Left ventricle myocardium superior (tissue), 1 donor: ENCODE measurements around the gene DNAJC8. TPM values are rescaled to one million over a fixed set of nuclear protein-coding genes. Genes with fewer than 3 reads are reported as not detected.

Experiments
- ATAC-seq: fragments of 200-7000 bp; cut with Tn5 transposase; one replicate; pipeline ENCODE4 v1.9.1; 2020; ENCODE audit warnings: mild to moderate bottlenecking, moderate library complexity
- DNase-seq: peaks from one replicate; pipeline ENCODE4 v3.0.0-alpha.2; 2020
- intact Hi-C: fragments of 100-400 bp; cut with micrococcal nuclease; formaldehyde crosslinking; loops from one replicate; pipeline ENCODE4 v1.11.0; 2022
- total RNA-seq: library from RNA; stranded (reverse); fragmentation: NEBNext Ultra II Directional; extraction: Animal tissue kit (Norgen Biotek cat#: 25700); gene quantifications from one replicate; pipeline ENCODE4 v1.2.1, GENCODE V29; 2021
- donor health status: DM: no; HTN: yes; CAD: no; lungs with severe emphysema.

The DNAJC8 gene
- total RNA-seq, 1 donor from 2014 or later, result 62.3 TPM

- DNase-seq (no peak), ATAC-seq (no peak)
- intact Hi-C loops, result no loop called here
Observed at GRCh38 chr1:28257736-28258135, 24.9 kb upstream of the DNAJC8 start.

GRCh38 chr1:28256197-28256827 lies 23.5 kb upstream of the DNAJC8 start:
- intact Hi-C loops, result no loop called here
- ATAC-seq (no peak), DNase-seq (no peak)

- DNase-seq (no peak), ATAC-seq (no peak)
- intact Hi-C loops, result no loop called here
Observed at GRCh38 chr1:28249866-28250295, 17.1 kb upstream of the DNAJC8 start.

- DNase-seq (peak; percentile 77), ATAC-seq (peak; percentile 42)
- intact Hi-C loops, result no loop called here
Observed at GRCh38 chr1:28249013-28249865, 16.4 kb upstream of the DNAJC8 start.

GRCh38 chr1:28248273-28249012 lies 15.6 kb upstream of the DNAJC8 start:
- DNase-seq (peak; percentile 86), ATAC-seq (peak; percentile 65)
- intact Hi-C loops, result no loop called here

- ATAC-seq (no peak), DNase-seq (no peak)
- intact Hi-C loops, result no loop called here
Observed at GRCh38 chr1:28247612-28248272, 14.9 kb upstream of the DNAJC8 start.

GRCh38 chr1:28246427-28246832 lies 13.6 kb upstream of the DNAJC8 start:
- ATAC-seq (no peak), DNase-seq (no peak)
- intact Hi-C loops, result no loop called here

- ATAC-seq (peak; percentile 38), DNase-seq (no peak)
- intact Hi-C loops, result no loop called here
Observed at GRCh38 chr1:28244549-28245251, 11.9 kb upstream of the DNAJC8 start.

- DNase-seq (no peak), ATAC-seq (no peak)
- intact Hi-C loops, result no loop called here
Observed at GRCh38 chr1:28243685-28244311, 11.0 kb upstream of the DNAJC8 start.

GRCh38 chr1:28241638-28242241 lies 8.9 kb upstream of the DNAJC8 start:
- no peak for ATAC-seq
- DNase-seq, result no peak
- intact Hi-C loops, result no loop called here

- DNase-seq, result no peak
- intact Hi-C loops, result no loop called here
- no peak for ATAC-seq
Observed at GRCh38 chr1:28240024-28240423, 7.2 kb upstream of the DNAJC8 start.

- ATAC-seq, result no peak
- intact Hi-C loops, result no loop called here
- DNase-seq, result no peak
Observed at GRCh38 chr1:28239004-28239403, 6.2 kb upstream of the DNAJC8 start.

- intact Hi-C loops, result no loop called here
- DNase-seq (no peak), ATAC-seq (peak; percentile 6)
Observed at GRCh38 chr1:28236656-28237322, 4.0 kb upstream of the DNAJC8 start.

- intact Hi-C loops, result no loop called here
- peak; percentile 94 for ATAC-seq
- DNase-seq, result peak; percentile 97
Observed at GRCh38 chr1:28235755-28236655, 3.2 kb upstream of the DNAJC8 start, which contains the start of gene ATP5IF1. TSS of gene ATP5IF1 (plus strand) at chr1:28236124. CDS start at chr1:28236184, 60 bp downstream.

GRCh38 chr1:28233264-28233606 lies 406 bp upstream of the DNAJC8 start:
- peak; percentile 34 for DNase-seq
- ATAC-seq, result no peak
- intact Hi-C loops, result no loop called here

- ATAC-seq (no peak), DNase-seq (no peak)
- intact Hi-C loops, result no loop called here
Observed at GRCh38 chr1:28229996-28230395, 2.8 kb downstream of the DNAJC8 start.

GRCh38 chr1:28229089-28229488 lies 3.7 kb downstream of the DNAJC8 start:
- DNase-seq (no peak), ATAC-seq (no peak)
- intact Hi-C loops, result no loop called here
